H9 (cell line): ENCODE results near the gene R3HDML. TPM values are rescaled to one million over a fixed set of nuclear protein-coding genes. Genes with fewer than 3 reads are reported as not detected.

ENCODE experiments used
- DNase-seq: peaks from one replicate; pipeline ENCODE4 v3.0.0-alpha.2; 2017
- H2AFZ ChIP-seq: one replicate; pipeline ENCODE4 v1.6.1; 2013; ENCODE audit warnings: mild to moderate bottlenecking, low read length, control low read depth, moderate library complexity
- H2AK5ac ChIP-seq: 2 replicates; pipeline ENCODE4 v1.6.1; 2013; ENCODE audit warnings: low read length, control low read depth, mixed read lengths; ENCODE audit not compliant: insufficient read length
- H2BK120ac ChIP-seq: one replicate; pipeline ENCODE4 v1.6.1; 2013; ENCODE audit warnings: low read depth, mild to moderate bottlenecking, low read length, control low read depth, inconsistent platforms; ENCODE audit not compliant: poor library complexity, severe bottlenecking
- H2BK12ac ChIP-seq: 2 replicates; pipeline ENCODE4 v1.6.1; 2013; ENCODE audit warnings: low read length, control low read depth, mixed read lengths, low read depth; ENCODE audit not compliant: insufficient read length
- H2BK15ac ChIP-seq: 2 replicates; pipeline ENCODE4 v1.6.1; 2013; ENCODE audit warnings: low read depth, low read length, control low read depth
- H2BK20ac ChIP-seq: one replicate; pipeline ENCODE4 v1.6.1; 2013; ENCODE audit warnings: low read depth, mild to moderate bottlenecking, low read length, control low read depth, inconsistent platforms; ENCODE audit not compliant: poor library complexity, severe bottlenecking
- H2BK5ac ChIP-seq: 2 replicates; pipeline ENCODE4 v1.6.1; 2013; ENCODE audit warnings: low read length, control low read depth, mixed read lengths; ENCODE audit not compliant: insufficient read length
- H3K14ac ChIP-seq: 2 replicates; pipeline ENCODE4 v1.6.1; 2013; ENCODE audit warnings: low read length, control low read depth; ENCODE audit not compliant: insufficient read depth
- H3K18ac ChIP-seq: 2 replicates; pipeline ENCODE4 v1.6.1; 2013; ENCODE audit warnings: low read depth, mild to moderate bottlenecking, mixed read lengths, low read length, control low read depth; ENCODE audit not compliant: insufficient read length
- H3K23ac ChIP-seq: 2 replicates; pipeline ENCODE4 v1.6.1; 2013; ENCODE audit warnings: low read length, control low read depth, mixed read lengths, low read depth; ENCODE audit not compliant: insufficient read length
- H3K23me2 ChIP-seq: 2 replicates; pipeline ENCODE4 v1.6.1; 2013; ENCODE audit warnings: low read depth, mild to moderate bottlenecking, mixed read lengths, low read length, control low read depth; ENCODE audit not compliant: insufficient read length, poor library complexity, severe bottlenecking
- H3K27ac ChIP-seq: 2 replicates; pipeline ENCODE4 v1.5.1; 2013; ENCODE audit warnings: low read length, control low read depth, mixed read lengths, low read depth; ENCODE audit not compliant: insufficient read length
- H3K27me3 ChIP-seq: 2 replicates; pipeline ENCODE4 v1.6.1; 2013; ENCODE audit warnings: low read length, control low read depth, inconsistent platforms; ENCODE audit not compliant: insufficient read depth
- H3K4ac ChIP-seq: 2 replicates; pipeline ENCODE4 v1.6.1; 2013; ENCODE audit warnings: low read depth, mild to moderate bottlenecking, control low read depth, inconsistent platforms, low read length, moderate library complexity
- H3K4me1 ChIP-seq: 2 replicates; pipeline ENCODE4 v1.6.1; 2013; ENCODE audit warnings: low read length, control low read depth, inconsistent platforms; ENCODE audit not compliant: insufficient read depth
- H3K4me2 ChIP-seq: 2 replicates; pipeline ENCODE4 v1.6.1; 2013; ENCODE audit warnings: low read length, control low read depth, mixed read lengths; ENCODE audit not compliant: insufficient read length, insufficient read depth
- H3K56ac ChIP-seq: 2 replicates; pipeline ENCODE4 v1.6.1; 2013; ENCODE audit warnings: low read depth, mild to moderate bottlenecking, mixed read lengths, low read length, control low read depth; ENCODE audit not compliant: insufficient read length
- H3K79me1 ChIP-seq: 2 replicates; pipeline ENCODE4 v1.6.1; 2013; ENCODE audit warnings: low read depth, mild to moderate bottlenecking, moderate library complexity, low read length, control low read depth, inconsistent platforms; ENCODE audit not compliant: insufficient read depth, poor library complexity, severe bottlenecking
- H3K79me2 ChIP-seq: 2 replicates; pipeline ENCODE4 v1.6.1; 2013; ENCODE audit warnings: low read length, control low read depth, inconsistent platforms; ENCODE audit not compliant: insufficient read depth
- H3K9ac ChIP-seq: 2 replicates; pipeline ENCODE4 v1.6.1; 2013; ENCODE audit warnings: low read length, control low read depth, mixed read lengths; ENCODE audit not compliant: insufficient read length; ENCODE audit errors: extremely low read depth
- H3K9me3 ChIP-seq: one replicate; pipeline ENCODE4 v1.6.1; 2013; ENCODE audit warnings: low read depth, low read length, inconsistent platforms; ENCODE audit not compliant: control insufficient read depth
- H3T11ph ChIP-seq: one replicate; pipeline ENCODE4 v1.6.1; 2013; ENCODE audit warnings: mild to moderate bottlenecking, low read length, control low read depth, inconsistent platforms
- H4K20me1 ChIP-seq: one replicate; pipeline ENCODE4 v1.6.1; 2013; ENCODE audit not compliant: control insufficient read depth, insufficient read length, insufficient read depth
- H4K5ac ChIP-seq: 2 replicates; pipeline ENCODE4 v1.6.1; 2013; ENCODE audit warnings: low read depth, mild to moderate bottlenecking, mixed read lengths, low read length, control low read depth; ENCODE audit not compliant: insufficient read length
- H4K8ac ChIP-seq: replicated peaks from 2 replicates; pipeline ENCODE4 v1.6.1; 2013; ENCODE audit warnings: low read length, control low read depth, mixed read lengths, low read depth; ENCODE audit not compliant: insufficient read length
- H4K91ac ChIP-seq: 2 replicates; pipeline ENCODE4 v1.6.1; 2013; ENCODE audit warnings: low read depth, mild to moderate bottlenecking, moderate library complexity, mixed read lengths, low read length, control low read depth; ENCODE audit not compliant: insufficient read length
- H3K27ac Mint-ChIP-seq, 3 experiments: 2 replicates in 2 of 3; 3 replicates in 1 of 3; pipeline ENCODE4 v1.8.0; 2020 to 2021; ENCODE audit warnings: mixed read lengths in 3 of 3, mild to moderate bottlenecking in 1 of 3, moderate library complexity in 1 of 3
- H3K27me3 Mint-ChIP-seq: 2 replicates; pipeline ENCODE4 v1.8.0; 2021; ENCODE audit warnings: low read depth, mild to moderate bottlenecking, moderate library complexity, mixed read lengths
- H3K36me3 Mint-ChIP-seq, 3 experiments: 2 replicates in 2 of 3; 3 replicates in 1 of 3; pipeline ENCODE4 v1.8.0; 2020 to 2021; ENCODE audit warnings: low read depth in 3 of 3, mixed read lengths in 3 of 3; ENCODE audit not compliant: insufficient read depth in 1 of 3
- H3K4me1 Mint-ChIP-seq, 2 experiments: 2 replicates each; pipeline ENCODE4 v1.8.0; 2020; ENCODE audit warnings: mixed read lengths in 2 of 2
- H3K4me3 Mint-ChIP-seq, 2 experiments: 2 replicates in 1 of 2; 3 replicates in 1 of 2; pipeline ENCODE4 v1.8.0; 2020 to 2021; ENCODE audit warnings: mild to moderate bottlenecking in 2 of 2, mixed read lengths in 2 of 2, moderate library complexity in 1 of 2
- H3K9me3 Mint-ChIP-seq, 2 experiments: 2 replicates in 1 of 2; 3 replicates in 1 of 2; pipeline ENCODE4 v1.8.0; 2020; ENCODE audit warnings: mild to moderate bottlenecking in 2 of 2, mixed read lengths in 2 of 2, moderate library complexity in 1 of 2
- WGBS: extraction: QIAGEN DNeasy Blood & Tissue Kit; methylation state at CpG from one replicate; pipeline ENCODE4 v1.1.7; 2013; ENCODE audit warnings: missing lambda C conversion rate, low lambda C conversion rate, mixed read lengths; ENCODE audit not compliant: insufficient read length; ENCODE audit errors: extremely low coverage; 5-methylcytosine and 5-hydroxymethylcytosine counted together
- total RNA-seq: library from RNA; stranded (reverse); gene quantifications from 2 replicates; pipeline ENCODE4 v1.2.1, GENCODE V29; 2021
- TF ChIP-seq, protein P1 (sequence below): fragments of 200-600 bp; sonication (generic); conservative IDR thresholded peaks from 3 replicates; pipeline ENCODE4 v1.8.0; 2021; ENCODE audit warnings: antibody characterized with exemption, mild to moderate bottlenecking

R3HDML gene
- total RNA-seq, 1 experiment from 2014 or later: not detected

DNA sequence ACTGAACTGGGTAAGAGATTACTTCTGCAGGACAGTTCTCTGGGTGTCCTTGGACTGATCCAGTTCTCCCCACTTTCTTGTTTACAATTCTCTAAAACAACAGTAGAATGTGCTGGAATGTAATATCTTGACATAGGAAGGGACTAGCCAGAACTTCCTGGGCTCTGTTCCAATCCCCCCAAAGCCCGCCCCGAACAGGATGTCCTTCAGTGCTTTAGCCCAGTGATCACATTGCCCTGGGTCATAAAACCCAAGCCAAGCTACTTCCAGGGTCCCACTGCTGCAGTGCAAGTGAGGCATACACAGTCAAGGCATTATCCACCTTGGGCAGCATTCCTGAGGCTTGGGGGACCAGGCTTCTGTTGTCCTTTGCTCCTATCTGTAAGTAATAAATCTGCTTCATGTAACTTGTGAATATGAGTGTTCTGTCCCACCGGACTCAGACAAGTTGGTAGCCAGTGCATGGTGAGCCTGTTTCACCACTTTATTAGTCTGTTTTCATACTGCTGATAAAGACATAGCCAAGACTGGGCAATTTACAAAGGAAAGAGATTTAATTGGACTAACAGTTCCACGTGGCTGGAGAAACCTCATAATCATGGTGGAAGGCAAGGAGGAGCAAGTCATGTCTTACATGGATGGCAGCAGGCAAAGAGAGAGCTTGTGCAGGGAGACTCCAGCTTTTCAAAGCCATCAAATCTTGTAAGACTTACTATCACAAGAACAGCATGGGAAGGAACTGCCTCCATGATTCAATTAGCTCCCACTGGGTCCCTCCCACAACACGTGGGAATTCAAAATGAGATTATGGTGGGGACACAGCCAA lies 49.4 kb upstream of the R3HDML start:
- no peaks in the 10 kb centered on the region for H3K23me2 ChIP-seq
- no peaks in the 10 kb centered on the region for H3K4me1 ChIP-seq
- H3K18ac ChIP-seq: no peak overlapping the region
- no peak overlapping the region for H2BK15ac ChIP-seq
- no peak overlapping the region for H3K23ac ChIP-seq
- Mint-ChIP-seq H3K9me3 (peaks cover 0 to 8% of the 10 kb centered on the region in 2 experiments; a peak in 4 of 5 replicates), H3K27me3 (no peaks in the 10 kb centered on the region; the same call in none of the 2 replicates), H3K36me3 (no peaks in the 10 kb centered on the region; a peak in 1 of 7 replicates), H3K4me3 (no peak overlapping the region), H3K27ac (no peak overlapping the region), H3K4me1 (no peaks in the 10 kb centered on the region)
- H2BK5ac ChIP-seq: no peak overlapping the region
- H3K9me3 ChIP-seq: no peaks in the 10 kb centered on the region
- WGBS: no CpG with 5 or more reads among the region's 5 CpGs
- no peak overlapping the region for H2AFZ ChIP-seq
- H3K14ac ChIP-seq: no peak overlapping the region
- H3K27me3 ChIP-seq: no peaks in the 10 kb centered on the region
- no peak overlapping the region for H4K5ac ChIP-seq
- no peak overlapping the region for H2BK20ac ChIP-seq
- H3K4ac ChIP-seq: no peak overlapping the region
- H2BK120ac ChIP-seq: no peak overlapping the region
- no peak overlapping the region for H3T11ph ChIP-seq
- TF ChIP-seq, protein P1, sequence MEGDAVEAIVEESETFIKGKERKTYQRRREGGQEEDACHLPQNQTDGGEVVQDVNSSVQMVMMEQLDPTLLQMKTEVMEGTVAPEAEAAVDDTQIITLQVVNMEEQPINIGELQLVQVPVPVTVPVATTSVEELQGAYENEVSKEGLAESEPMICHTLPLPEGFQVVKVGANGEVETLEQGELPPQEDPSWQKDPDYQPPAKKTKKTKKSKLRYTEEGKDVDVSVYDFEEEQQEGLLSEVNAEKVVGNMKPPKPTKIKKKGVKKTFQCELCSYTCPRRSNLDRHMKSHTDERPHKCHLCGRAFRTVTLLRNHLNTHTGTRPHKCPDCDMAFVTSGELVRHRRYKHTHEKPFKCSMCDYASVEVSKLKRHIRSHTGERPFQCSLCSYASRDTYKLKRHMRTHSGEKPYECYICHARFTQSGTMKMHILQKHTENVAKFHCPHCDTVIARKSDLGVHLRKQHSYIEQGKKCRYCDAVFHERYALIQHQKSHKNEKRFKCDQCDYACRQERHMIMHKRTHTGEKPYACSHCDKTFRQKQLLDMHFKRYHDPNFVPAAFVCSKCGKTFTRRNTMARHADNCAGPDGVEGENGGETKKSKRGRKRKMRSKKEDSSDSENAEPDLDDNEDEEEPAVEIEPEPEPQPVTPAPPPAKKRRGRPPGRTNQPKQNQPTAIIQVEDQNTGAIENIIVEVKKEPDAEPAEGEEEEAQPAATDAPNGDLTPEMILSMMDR: no peak
- DNase-seq: no peak
- H3K9ac ChIP-seq: peak overlapping the region; percentile 23
- H3K79me1 ChIP-seq: no peaks in the 10 kb centered on the region
- no peak overlapping the region for H3K27ac ChIP-seq
- H3K56ac ChIP-seq: no peak overlapping the region
- H3K79me2 ChIP-seq: no peaks in the 10 kb centered on the region
- no peak overlapping the region for H3K4me2 ChIP-seq
- no peak overlapping the region for H2AK5ac ChIP-seq
- no peak overlapping the region for H2BK12ac ChIP-seq
- H4K8ac ChIP-seq: no peak overlapping the region
- H4K91ac ChIP-seq: no peak overlapping the region
- no peaks in the 10 kb centered on the region for H4K20me1 ChIP-seq
